Uterus (tissue), 4 donors: Measurements from ENCODE around the gene SALL2. TPM values are rescaled to one million over a fixed set of nuclear protein-coding genes. Genes with fewer than 3 reads are reported as not detected.

ENCODE experiments used
- DNase-seq, 2 donors: peaks; one replicate each; pipeline ENCODE4 v3.0.0-alpha.2; 2019 to 2020
- H3K27ac ChIP-seq, 2 donors: fragments of 200-600 bp; sonication (generic); 1 replicate in 1 of 2; 2 replicates in 1 of 2; pipeline ENCODE4 v1.5.1; 2016 to 2018
- H3K27me3 ChIP-seq, 2 donors: fragments of 200-600 bp; sonication (generic); one replicate each; pipeline ENCODE4 v1.5.1; 2018 to 2019; ENCODE audit warnings: control low read depth in 1 of 2
- H3K36me3 ChIP-seq, 2 donors: fragments of 200-600 bp; sonication (generic); one replicate each; pipeline ENCODE4 v1.5.1; 2019; ENCODE audit warnings: control low read depth in 1 of 2
- H3K4me1 ChIP-seq, 2 donors: fragments of 200-600 bp; sonication (generic); one replicate each; pipeline ENCODE4 v1.5.1; 2018 to 2019; ENCODE audit warnings: control low read depth in 1 of 2
- H3K4me3 ChIP-seq, 2 donors: fragments of 200-600 bp; sonication (generic); 1 replicate in 1 of 2; 2 replicates in 1 of 2; pipeline ENCODE4 v1.5.1; 2018 to 2019; ENCODE audit warnings: mild to moderate bottlenecking in 1 of 2
- H3K9me3 ChIP-seq, 2 donors: fragments of 200-600 bp; sonication (generic); one replicate each; pipeline ENCODE4 v1.5.1; 2019; ENCODE audit warnings: control low read depth in 1 of 2
- CTCF ChIP-seq, 4 experiments: fragments of 200-600 bp in 2 of 4; fragments of 450-650 bp in 2 of 4; sonication (generic) in 2 of 4; IDR thresholded peaks; one replicate each; pipeline ENCODE4 v1.5.1; 2016 to 2019; ENCODE audit warnings: antibody characterized with exemption in 4 of 4, mild to moderate bottlenecking in 2 of 4, moderate library complexity in 1 of 4
- POLR2A ChIP-seq, 2 donors: fragments of 450-650 bp; IDR thresholded peaks; one replicate each; pipeline ENCODE4 v1.6.1; 2016; ENCODE audit warnings: antibody characterized with exemption in 2 of 2, mild to moderate bottlenecking in 1 of 2, moderate library complexity in 1 of 2
- intact Hi-C: fragments of 100-400 bp; cut with DNase I; formaldehyde crosslinking; loops from one replicate; pipeline ENCODE4 v1.15.1; 2023; ENCODE audit warnings: low total_unique reads
- total RNA-seq, 4 donors: library from RNA; depleted of rRNA in 3 of 4; stranded (reverse); fragments of >200 nt in 3 of 4; gene quantifications; one replicate each; pipeline versions ENCODE4 v1.1.0 to v1.2.4, GENCODE V29; 2014 to 2023
- donor health status: DM: yes; HTN: yes; CAD: no.

The SALL2 gene
- total RNA-seq, result 10 to 100 TPM in 2 of 4 donors, 1 to 10 TPM in 1, under 1 TPM in 1; 0.26 to 28.8 (median 10.4) TPM

DNA sequence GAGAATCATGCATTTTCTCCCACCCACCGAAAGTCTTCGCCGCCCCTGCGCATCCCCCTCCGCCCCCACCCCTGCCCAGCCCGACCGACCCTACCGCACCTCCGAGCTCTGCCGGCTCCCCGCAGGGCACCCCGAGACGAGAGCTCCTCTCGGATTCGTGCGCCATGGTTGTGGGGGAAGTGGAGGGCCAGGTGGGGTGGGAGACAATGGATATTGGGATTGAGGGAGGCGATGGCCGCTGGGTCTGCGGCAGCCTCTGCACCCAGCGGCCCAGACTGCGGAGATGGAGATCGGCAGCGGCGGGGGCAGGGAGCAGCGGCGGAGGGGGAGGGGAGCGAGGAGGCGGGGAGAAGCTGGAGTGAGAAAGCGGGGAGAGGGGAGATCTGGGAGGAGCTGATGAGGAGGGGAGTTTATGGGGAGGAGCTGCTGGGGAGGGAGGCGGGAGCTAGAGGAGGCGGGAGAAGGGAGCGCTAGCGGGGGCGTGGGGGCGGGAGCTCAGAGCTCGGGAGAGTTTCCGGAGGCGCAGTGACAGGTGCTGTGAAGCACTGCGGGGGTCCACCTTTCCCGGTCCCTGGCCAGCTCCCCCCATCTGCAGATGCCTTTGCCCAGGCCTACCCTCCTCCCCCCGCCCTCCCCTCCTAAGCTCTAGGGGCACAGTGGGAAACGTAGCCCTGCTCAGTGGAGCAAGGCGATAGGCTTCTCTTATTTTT, at the start of gene SALL2:
Gene SALL2 (minus strand): TSS at position 385 of the 710 bp plus-strand sequence. CDS start 219 bp downstream, at position 166.
- H3K4me1 ChIP-seq, result no peaks in the 10 kb centered on the region
- DNase-seq, result peak; percentile 84 to 88
- H3K4me3 ChIP-seq, result peak within 1 kb of the TSS; percentile 67 to 99
- H3K36me3 ChIP-seq, result no peaks in the 10 kb centered on the region
- intact Hi-C loops, result no loop called here
- H3K27me3 ChIP-seq, result no peaks in the 10 kb centered on the region
- TF ChIP-seq CTCF (IDR thresholded peaks at IDR 0.05), result no peak
- TF ChIP-seq POLR2A (IDR thresholded peaks at IDR 0.05), result peak in 1 of 2 donors; percentile 30
- H3K9me3 ChIP-seq, result no peaks in the 10 kb centered on the region
- peak within 1 kb of the TSS; percentile 88 to 92 for H3K27ac ChIP-seq

- Histone ChIP-seq H3K9me3 (no peaks in the 10 kb centered on the region), H3K27me3 (no peaks in the 10 kb centered on the region), H3K4me1 (no peaks in the 10 kb centered on the region), H3K36me3 (no peaks in the 10 kb centered on the region), H3K27ac (no peak overlapping the region), H3K4me3 (no peak overlapping the region)
- TF ChIP-seq POLR2A (IDR thresholded peaks at IDR 0.05) (no peak), CTCF (IDR thresholded peaks at IDR 0.05) (no peak)
- intact Hi-C loops, result no loop called here
- no peak for DNase-seq
Measured at GRCh38 chr14:21575661-21576060, 49.5 kb upstream of the SALL2 start.

DNA sequence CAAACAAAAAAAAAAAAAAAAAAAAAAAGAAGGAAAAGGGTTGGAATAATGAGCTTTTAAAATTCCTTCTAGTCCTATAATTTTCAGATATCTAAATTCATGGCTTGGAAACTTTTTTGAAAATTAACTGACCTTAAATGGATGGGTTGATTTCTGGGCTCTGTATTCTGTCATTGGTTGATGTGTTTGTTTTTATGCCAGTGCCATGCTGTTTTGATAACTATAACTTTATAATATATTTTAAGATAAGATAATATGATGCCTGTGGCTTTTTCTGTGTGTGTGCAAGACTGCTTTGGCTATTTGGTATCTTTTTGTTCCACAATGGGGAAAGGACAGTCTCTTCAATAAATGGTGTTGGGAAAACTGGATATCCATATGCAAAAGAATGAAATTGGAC, 46.5 kb upstream of the SALL2 start:
- intact Hi-C loops, result no loop called here
- Histone ChIP-seq H3K27me3 (no peaks in the 10 kb centered on the region), H3K9me3 (no peaks in the 10 kb centered on the region), H3K27ac (no peak overlapping the region), H3K4me3 (no peak overlapping the region), H3K36me3 (no peaks in the 10 kb centered on the region), H3K4me1 (no peaks in the 10 kb centered on the region)
- DNase-seq, result no peak
- no peak for TF ChIP-seq POLR2A (IDR thresholded peaks at IDR 0.05)
- no peak for TF ChIP-seq CTCF (IDR thresholded peaks at IDR 0.05)

DNA sequence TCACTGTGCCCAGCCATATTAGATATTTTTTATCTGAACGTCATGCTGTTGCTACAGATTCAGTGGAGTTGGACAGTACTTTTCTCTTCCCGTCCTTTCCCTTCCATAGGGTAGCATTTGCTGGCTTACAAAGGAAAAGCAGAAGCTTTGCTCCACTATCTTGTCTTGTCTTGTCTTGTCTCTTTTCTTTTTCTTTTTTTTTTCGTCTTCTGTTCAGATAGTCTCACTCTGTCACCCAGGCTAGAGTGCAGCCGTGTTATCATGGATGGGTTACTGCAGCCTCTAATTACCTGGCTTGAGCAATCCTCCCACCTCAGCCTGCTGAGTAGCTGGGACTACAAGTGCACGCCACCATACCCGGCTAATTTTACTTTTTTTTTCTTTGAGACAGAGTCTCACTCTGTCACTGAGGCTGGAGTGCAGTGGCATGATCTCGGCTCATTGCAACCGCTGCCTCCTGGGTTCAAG, 32.6 kb upstream of the SALL2 start:
- TF ChIP-seq CTCF (IDR thresholded peaks at IDR 0.05) (no peak), POLR2A (IDR thresholded peaks at IDR 0.05) (no peak)

DNA sequence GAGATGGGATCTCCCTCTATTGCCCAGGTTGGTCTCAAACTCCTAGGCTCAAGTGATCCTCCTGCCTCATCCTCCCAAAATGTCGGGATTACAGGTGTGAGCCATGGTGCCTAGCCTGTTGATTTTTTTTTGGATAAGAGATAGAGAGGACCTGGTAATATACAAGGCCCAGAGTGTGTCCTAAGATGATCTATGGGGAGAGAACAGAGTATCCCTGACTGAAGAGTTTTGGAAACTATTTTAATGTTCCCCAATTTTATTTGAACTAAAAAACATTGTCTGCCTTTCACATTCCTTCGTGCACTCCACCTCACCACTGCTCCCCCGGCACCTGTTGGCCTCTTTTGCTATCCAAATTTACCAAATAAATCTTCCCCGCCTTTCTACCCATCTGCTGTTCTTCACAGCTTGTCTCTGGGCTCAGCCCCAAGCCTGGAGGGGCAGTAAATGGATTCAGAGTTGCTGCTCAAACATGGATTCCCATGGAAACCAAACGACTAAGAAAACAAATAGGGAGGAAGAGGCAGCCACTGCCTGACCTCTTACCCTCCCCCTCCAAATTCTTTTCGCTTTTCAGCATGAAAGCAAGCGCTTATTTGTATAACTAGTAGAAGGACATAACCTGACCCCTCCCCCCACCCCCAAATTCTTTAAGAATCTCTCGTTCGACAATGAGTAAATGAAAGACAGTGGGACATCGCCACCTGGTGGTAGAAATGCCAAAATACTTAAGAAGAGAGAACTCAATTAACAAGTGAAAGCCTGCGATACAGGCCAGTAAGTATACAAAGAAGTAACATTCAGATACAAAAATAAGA, 31.1 kb upstream of the SALL2 start:
- peak; percentile 74 to 92 for DNase-seq
- no peaks in the 10 kb centered on the region for H3K36me3 ChIP-seq
- intact Hi-C loops, result no loop called here
- H3K27ac ChIP-seq, result peak overlapping the region; percentile 63 to 78
- H3K27me3 ChIP-seq, result no peaks in the 10 kb centered on the region
- peak; percentile 68 to 84 (median 72) for TF ChIP-seq CTCF (IDR thresholded peaks at IDR 0.05)
- no peak for TF ChIP-seq POLR2A (IDR thresholded peaks at IDR 0.05)
- peak overlapping the region; percentile 26 to 30 for H3K4me3 ChIP-seq
- H3K4me1 ChIP-seq, result no peaks in the 10 kb centered on the region
- no peaks in the 10 kb centered on the region for H3K9me3 ChIP-seq

More for the DNA sequence above, 32.6 kb upstream of the SALL2 start:
- no peak for DNase-seq
- intact Hi-C loops, result no loop called here
- Histone ChIP-seq H3K9me3 (no peaks in the 10 kb centered on the region), H3K27ac (no peak overlapping the region), H3K27me3 (no peaks in the 10 kb centered on the region), H3K4me3 (no peak overlapping the region), H3K4me1 (no peaks in the 10 kb centered on the region), H3K36me3 (no peaks in the 10 kb centered on the region)
